OCI-LY7 (cell line): ENCODE data around the gene MSLN. TPM values are rescaled to one million over a fixed set of nuclear protein-coding genes. Genes with fewer than 3 reads are reported as not detected.

Source experiments
- BruUV-seq: library from RNA; stranded (reverse); fragments of 400-500 nt; replicated peaks from 2 replicates; lab custom pipeline; 2021; lab: Mats Ljungman, UMichigan
- CTCF ChIA-PET: fragments of 300-600 bp; sonication (Branson Sonifier 250); formaldehyde crosslinking; loops from one replicate; lab custom pipeline; 2022; ENCODE audit warnings: antibody characterized with exemption; ENCODE audit not compliant: unreplicated experiment; lab: Charles Lee
- POLR2A ChIA-PET: fragments of 300-600 bp; sonication (Branson Sonifier 250); formaldehyde crosslinking; loops from one replicate; lab custom pipeline; 2022; ENCODE audit warnings: antibody characterized with exemption; lab: Charles Lee
- DNase-seq: peaks from one replicate; pipeline ENCODE4 v3.0.0-alpha.2; 2015; ENCODE audit warnings: low spot score
- H2AFZ ChIP-seq: fragments of 200-600 bp; sonication (generic), shearing (Covaris generic); 2 replicates; pipeline ENCODE4 v1.6.1; 2014; ENCODE audit warnings: mild to moderate bottlenecking, antibody characterized with exemption, low read length, moderate library complexity
- H3K27ac ChIP-seq: fragments of 200-600 bp; sonication (generic); 2 replicates; pipeline ENCODE4 v1.5.1; 2014; ENCODE audit warnings: mixed run types, low read depth, mild to moderate bottlenecking, moderate library complexity, low read length, inconsistent platforms; ENCODE audit not compliant: poor library complexity, severe bottlenecking
- H3K36me3 ChIP-seq: fragments of 200-600 bp; sonication (generic); 2 replicates; pipeline ENCODE4 v1.6.1; 2014; ENCODE audit warnings: mild to moderate bottlenecking, antibody characterized with exemption, low read length, moderate library complexity, mixed read lengths; ENCODE audit not compliant: insufficient read depth
- H3K4me1 ChIP-seq: fragments of 200-600 bp; sonication (generic); 2 replicates; pipeline ENCODE4 v1.5.1; 2014; ENCODE audit warnings: mild to moderate bottlenecking, low read length; ENCODE audit not compliant: insufficient read depth, poor library complexity, severe bottlenecking
- H3K4me2 ChIP-seq: fragments of 200-600 bp; sonication (generic); 2 replicates; pipeline ENCODE4 v1.6.1; 2014; ENCODE audit warnings: mild to moderate bottlenecking, low read length
- H3K4me3 ChIP-seq: fragments of 200-600 bp; sonication (generic); 2 replicates; pipeline ENCODE4 v1.5.1; 2014; ENCODE audit warnings: mild to moderate bottlenecking, low read depth, low read length; ENCODE audit not compliant: poor library complexity, severe bottlenecking
- H3K79me2 ChIP-seq: fragments of 200-600 bp; sonication (generic); 2 replicates; pipeline ENCODE4 v1.6.1; 2016; ENCODE audit warnings: low read depth, mild to moderate bottlenecking, low read length, moderate library complexity, mixed read lengths; ENCODE audit not compliant: insufficient read depth
- H3K9me2 ChIP-seq: fragments of 200-600 bp; sonication (generic); 2 replicates; pipeline ENCODE4 v1.6.1; 2016; ENCODE audit warnings: mild to moderate bottlenecking, low read length, mixed read lengths; ENCODE audit not compliant: insufficient read depth
- H3K9me3 ChIP-seq: fragments of 200-600 bp; sonication (generic); 2 replicates; pipeline ENCODE4 v1.6.1; 2014; ENCODE audit warnings: mild to moderate bottlenecking, mixed run types, low read length, mixed read lengths
- H4K20me1 ChIP-seq: fragments of 200-600 bp; sonication (generic); 2 replicates; pipeline ENCODE4 v1.6.1; 2014; ENCODE audit warnings: mild to moderate bottlenecking, antibody characterized with exemption, low read length, moderate library complexity, mixed read lengths; ENCODE audit not compliant: insufficient read depth
- EZH2phosphoT487 ChIP-seq: fragments of 200-600 bp; sonication (generic); IDR thresholded peaks from 2 replicates; pipeline ENCODE4 v1.6.1; 2018; ENCODE audit warnings: low read depth, borderline replicate concordance, mild to moderate bottlenecking, mixed run types, antibody characterized with exemption, low read length, moderate library complexity, mixed read lengths
- intact Hi-C: fragments of 100-400 bp; cut with micrococcal nuclease; formaldehyde crosslinking; loops from one replicate; pipeline ENCODE4 v1.10.0; 2022; ENCODE audit not compliant: unreplicated experiment
- total RNA-seq, 2 experiments: library from RNA; depleted of rRNA in 1 of 2; stranded (reverse); fragments of >200 nt in 1 of 2; shearing (Covaris generic) in 1 of 2; gene quantifications; 2 replicates each; pipeline ENCODE4 v1.2.3, GENCODE V29; 2014 to 2022
- TF ChIP-seq, protein P1 (sequence below): fragments of 200-600 bp; sonication (generic); conservative IDR thresholded peaks from 2 replicates; pipeline ENCODE4 v1.5.1; 2014; ENCODE audit warnings: mild to moderate bottlenecking, antibody characterized with exemption, low read length, moderate library complexity, mixed read lengths

The MSLN gene
- total RNA-seq, 2 experiments from 2014 or later: 0.13 to 0.44 TPM

DNA sequence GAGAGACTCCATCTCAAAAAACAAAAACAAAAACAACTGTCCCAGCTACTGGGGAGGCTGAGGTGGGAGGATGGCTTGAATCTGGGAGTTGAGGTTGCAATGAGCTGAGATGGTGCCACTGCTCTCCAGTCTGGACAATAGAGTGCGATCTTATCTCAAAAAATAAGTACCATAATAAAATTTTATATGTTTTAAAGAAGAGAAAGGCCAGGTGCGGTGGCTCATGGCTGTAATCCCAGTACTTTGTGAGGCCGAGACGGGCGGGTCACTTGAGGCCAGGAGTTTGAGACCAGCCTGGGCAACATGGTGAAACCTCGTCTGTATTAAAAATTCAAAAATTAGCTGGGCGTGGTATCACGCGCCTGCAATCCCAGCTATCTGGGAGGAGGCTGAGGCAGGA is 16.3 kb downstream of the MSLN start:
- CTCF ChIA-PET: no interaction called here
- BruUV-seq: no TSS peak
- H3K4me1 ChIP-seq: no peaks in the 10 kb centered on the region
- TF ChIP-seq, protein P1, sequence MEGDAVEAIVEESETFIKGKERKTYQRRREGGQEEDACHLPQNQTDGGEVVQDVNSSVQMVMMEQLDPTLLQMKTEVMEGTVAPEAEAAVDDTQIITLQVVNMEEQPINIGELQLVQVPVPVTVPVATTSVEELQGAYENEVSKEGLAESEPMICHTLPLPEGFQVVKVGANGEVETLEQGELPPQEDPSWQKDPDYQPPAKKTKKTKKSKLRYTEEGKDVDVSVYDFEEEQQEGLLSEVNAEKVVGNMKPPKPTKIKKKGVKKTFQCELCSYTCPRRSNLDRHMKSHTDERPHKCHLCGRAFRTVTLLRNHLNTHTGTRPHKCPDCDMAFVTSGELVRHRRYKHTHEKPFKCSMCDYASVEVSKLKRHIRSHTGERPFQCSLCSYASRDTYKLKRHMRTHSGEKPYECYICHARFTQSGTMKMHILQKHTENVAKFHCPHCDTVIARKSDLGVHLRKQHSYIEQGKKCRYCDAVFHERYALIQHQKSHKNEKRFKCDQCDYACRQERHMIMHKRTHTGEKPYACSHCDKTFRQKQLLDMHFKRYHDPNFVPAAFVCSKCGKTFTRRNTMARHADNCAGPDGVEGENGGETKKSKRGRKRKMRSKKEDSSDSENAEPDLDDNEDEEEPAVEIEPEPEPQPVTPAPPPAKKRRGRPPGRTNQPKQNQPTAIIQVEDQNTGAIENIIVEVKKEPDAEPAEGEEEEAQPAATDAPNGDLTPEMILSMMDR: no peak
- TF ChIP-seq EZH2phosphoT487: no peak
- no peaks in the 10 kb centered on the region for H3K9me2 ChIP-seq
- H3K27ac ChIP-seq: no peak overlapping the region
- H3K4me2 ChIP-seq: no peak overlapping the region
- intact Hi-C loops: no loop called here
- H2AFZ ChIP-seq: no peak overlapping the region
- POLR2A ChIA-PET: no interaction called here
- H4K20me1 ChIP-seq: no peaks in the 10 kb centered on the region
- no peak for DNase-seq
- no peaks in the 10 kb centered on the region for H3K36me3 ChIP-seq
- H3K79me2 ChIP-seq: no peaks in the 10 kb centered on the region
- H3K9me3 ChIP-seq: no peaks in the 10 kb centered on the region
- H3K4me3 ChIP-seq: no peak overlapping the region

DNA sequence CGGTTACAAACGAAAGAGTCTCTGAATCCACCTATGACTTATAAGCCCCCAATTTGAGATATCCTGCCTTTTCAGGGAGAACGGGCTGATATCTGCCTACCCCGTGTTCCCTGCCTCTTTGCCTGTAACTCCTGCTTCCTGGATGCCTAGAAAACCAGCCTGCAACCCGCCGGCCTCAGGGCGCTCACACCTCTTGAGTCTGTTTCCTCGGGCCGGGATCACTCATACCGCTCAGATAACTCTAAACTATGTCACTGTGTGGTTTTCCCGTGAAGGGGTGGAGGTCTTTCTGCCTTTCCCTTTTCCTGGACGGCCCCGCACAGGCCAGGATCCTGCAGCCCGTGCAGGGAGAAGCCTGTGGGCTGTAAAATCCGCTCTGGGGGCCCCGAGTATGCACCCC is 17.3 kb downstream of the MSLN start:
- no peaks in the 10 kb centered on the region for H3K9me3 ChIP-seq
- no peak for DNase-seq
- no peaks in the 10 kb centered on the region for H3K79me2 ChIP-seq
- no peak overlapping the region for H2AFZ ChIP-seq
- TF ChIP-seq EZH2phosphoT487: no peak
- TF ChIP-seq, protein P1: no peak
- H3K27ac ChIP-seq: no peak overlapping the region
- H4K20me1 ChIP-seq: no peaks in the 10 kb centered on the region
- no peaks in the 10 kb centered on the region for H3K36me3 ChIP-seq
- BruUV-seq: no TSS peak
- no peak overlapping the region for H3K4me2 ChIP-seq
- H3K4me1 ChIP-seq: no peaks in the 10 kb centered on the region
- POLR2A ChIA-PET: no interaction called here
- no peak overlapping the region for H3K4me3 ChIP-seq
- intact Hi-C loops: no loop called here
- H3K9me2 ChIP-seq: no peaks in the 10 kb centered on the region
- CTCF ChIA-PET: no interaction called here

DNA sequence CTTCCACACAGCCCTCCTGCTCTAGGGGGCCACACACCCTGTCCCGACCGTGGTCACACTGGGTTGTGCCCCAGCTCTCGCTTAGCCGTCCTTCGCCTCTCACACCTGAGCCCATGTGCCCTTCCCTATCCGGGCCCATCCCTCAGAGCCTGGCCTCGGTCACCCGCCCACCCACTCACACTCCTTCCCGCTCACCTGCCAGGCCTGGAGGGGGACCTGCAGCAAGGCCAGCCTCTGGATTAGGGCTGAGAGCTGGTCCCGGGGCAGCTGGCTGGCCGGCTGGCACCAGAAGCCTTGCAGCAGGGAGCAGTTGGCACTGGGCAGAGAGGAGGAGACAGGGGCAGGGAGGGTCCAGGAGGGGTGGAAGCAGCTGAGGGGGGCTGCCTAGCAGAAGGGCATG is 17.9 kb downstream of the MSLN start:
- Histone ChIP-seq H4K20me1 (no peaks in the 10 kb centered on the region), H3K4me1 (no peaks in the 10 kb centered on the region), H3K9me3 (no peaks in the 10 kb centered on the region), H3K9me2 (no peaks in the 10 kb centered on the region), H3K4me2 (no peak overlapping the region), H3K4me3 (no peak overlapping the region), H2AFZ (no peak overlapping the region), H3K79me2 (no peaks in the 10 kb centered on the region), H3K36me3 (no peaks in the 10 kb centered on the region), H3K27ac (no peak overlapping the region)
- TF ChIP-seq EZH2phosphoT487: no peak
- TF ChIP-seq, protein P1: no peak
- POLR2A ChIA-PET: no interaction called here
- BruUV-seq: no TSS peak
- CTCF ChIA-PET: no interaction called here
- intact Hi-C loops: no loop called here
- DNase-seq: no peak
